ENCODE data around the gene TLX2.

GRCh38 chr2:74501335-74502071 is 12.7 kb upstream of the TLX2 start:
- TF ChIP-seq CTCF (IDR thresholded peaks at IDR 0.05; ENCODE audit: low read depth, low read length) (no peak), EZH2phosphoT487 (IDR thresholded peaks at IDR 0.05; ENCODE audit: low read depth) (no peak)
